Spinal cord (tissue), 10 donors: ENCODE data around the gene ASTN2. TPM values are rescaled to one million over a fixed set of nuclear protein-coding genes. Genes with fewer than 3 reads are reported as not detected.

Source experiments
- DNase-seq, 6 donors: peaks; one replicate each; pipeline versions ENCODE4 v3.0.0 to v3.0.0-alpha.2; 2013 to 2015; ENCODE audit warnings: low spot score in 6 of 6, low read depth in 4 of 6
- H3K27ac ChIP-seq: one replicate; pipeline ENCODE4 v1.5.1; 2013; ENCODE audit warnings: low read depth, low read length, control low read depth
- H3K27me3 ChIP-seq: one replicate; pipeline ENCODE4 v1.6.1; 2013; ENCODE audit warnings: low read length; ENCODE audit not compliant: control insufficient read depth, insufficient read depth
- H3K36me3 ChIP-seq: one replicate; pipeline ENCODE4 v1.6.1; 2013; ENCODE audit warnings: low read length; ENCODE audit not compliant: control insufficient read depth, insufficient read depth
- H3K4me1 ChIP-seq: one replicate; pipeline ENCODE4 v1.6.1; 2013; ENCODE audit warnings: low read length; ENCODE audit not compliant: control insufficient read depth, insufficient read depth
- H3K4me3 ChIP-seq: one replicate; pipeline ENCODE4 v1.5.1; 2013; ENCODE audit warnings: low read depth, low read length, control low read depth
- H3K9me3 ChIP-seq: one replicate; pipeline ENCODE4 v1.6.1; 2013; ENCODE audit warnings: low read length; ENCODE audit not compliant: control insufficient read depth, insufficient read depth
- WGBS: methylation state at CpG from one replicate; pipeline ENCODE4 v1.1.5; 2013; ENCODE audit warnings: missing lambda C conversion rate; ENCODE audit not compliant: insufficient coverage; 5-methylcytosine and 5-hydroxymethylcytosine counted together
- polyA plus RNA-seq, 2 donors: library from polyadenylated mRNA; unstranded; fragments of 120-200 nt; gene quantifications; one replicate each; pipeline ENCODE4 v1.2.1, GENCODE V29; 2013; ENCODE audit not compliant: insufficient read length in 2 of 2
- total RNA-seq, 2 donors: library from RNA; depleted of rRNA in 1 of 2; stranded (reverse); fragments of 120-200 nt in 1 of 2; fragments of >200 nt in 1 of 2; gene quantifications; one replicate each; pipeline versions ENCODE4 v1.2.3 to v1.2.4, GENCODE V29; 2013 to 2014
- donor health status: healthy.

Gene ASTN2
- total and polyA plus RNA-seq, 4 donors = 35.8 to 48.8 (median 41.4) TPM

GRCh38 chr9:116414374-116414773 is 1000.5 kb downstream of the ASTN2 start:
- H3K9me3 ChIP-seq = no peaks in the 10 kb centered on the region
- WGBS = 50% methylated on average over 1 of the region's 2 CpGs

DNA sequence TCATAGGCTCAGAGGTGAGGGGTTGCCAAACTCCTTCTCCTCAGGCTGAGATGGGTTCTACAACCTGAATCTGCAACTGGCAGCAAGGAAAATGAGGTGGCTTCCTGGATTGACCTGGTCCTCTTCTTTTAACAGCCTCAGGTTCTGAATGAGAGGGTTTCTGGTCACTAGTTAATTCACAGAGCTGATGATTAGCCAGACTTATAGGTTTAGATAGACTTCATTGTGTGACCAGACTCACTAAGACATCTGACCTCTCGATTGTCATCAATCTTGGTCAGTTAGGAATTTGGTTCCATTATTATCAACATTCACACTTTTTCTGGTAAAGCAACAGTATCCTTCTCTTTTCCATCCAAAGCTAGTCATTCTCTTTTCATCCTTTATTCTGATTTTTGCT is 1003.4 kb downstream of the ASTN2 start:
- 100% methylated on average over 1 of the region's 1 CpG for WGBS
- H3K4me3 ChIP-seq = no peak overlapping the region

More at GRCh38 chr9:116414374-116414773, 1000.5 kb downstream of the ASTN2 start:
- DNase-seq = no peak
- Histone ChIP-seq H3K27ac (no peak overlapping the region), H3K27me3 (no peaks in the 10 kb centered on the region), H3K4me1 (no peaks in the 10 kb centered on the region), H3K36me3 (no peaks in the 10 kb centered on the region), H3K4me3 (no peak overlapping the region)

GRCh38 chr9:116409638-116410037 is 1005.2 kb downstream of the ASTN2 start:
- Histone ChIP-seq H3K27me3 (no peaks in the 10 kb centered on the region), H3K36me3 (no peaks in the 10 kb centered on the region), H3K9me3 (no peaks in the 10 kb centered on the region), H3K4me1 (no peaks in the 10 kb centered on the region), H3K27ac (no peak overlapping the region), H3K4me3 (no peak overlapping the region)
- WGBS = 90% methylated on average over 2 of the region's 6 CpGs
- DNase-seq = no peak

More for the DNA sequence above, 1003.4 kb downstream of the ASTN2 start:
- Histone ChIP-seq H3K9me3 (no peaks in the 10 kb centered on the region), H3K27me3 (no peaks in the 10 kb centered on the region), H3K36me3 (no peaks in the 10 kb centered on the region), H3K4me1 (no peaks in the 10 kb centered on the region), H3K27ac (no peak overlapping the region)
- DNase-seq = no peak

DNA sequence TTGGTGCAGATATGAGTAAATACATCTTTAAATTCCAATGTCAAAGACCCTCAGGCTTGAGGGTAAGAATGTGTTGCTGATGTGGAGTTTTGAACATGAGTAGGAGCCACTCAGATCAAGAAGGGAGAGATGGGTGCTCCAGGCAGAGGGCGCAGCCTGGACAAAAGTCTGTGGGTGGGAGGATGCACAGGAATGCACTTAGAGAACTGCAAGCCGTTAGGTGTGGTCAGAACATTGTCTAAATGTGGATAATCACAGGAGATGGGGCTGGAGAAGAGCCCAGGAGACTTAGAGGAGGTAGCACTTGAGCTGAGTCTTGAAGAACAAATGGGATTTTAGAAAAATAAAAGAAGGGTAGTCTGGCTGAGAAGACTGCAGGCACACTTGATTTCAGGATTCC is 1005.7 kb downstream of the ASTN2 start:
- H3K9me3 ChIP-seq = no peaks in the 10 kb centered on the region
- no peaks in the 10 kb centered on the region for H3K27me3 ChIP-seq
- 90% methylated on average over 2 of the region's 2 CpGs for WGBS
- H3K36me3 ChIP-seq = no peaks in the 10 kb centered on the region
- no peak for DNase-seq
- H3K27ac ChIP-seq = no peak overlapping the region
- no peak overlapping the region for H3K4me3 ChIP-seq
- no peaks in the 10 kb centered on the region for H3K4me1 ChIP-seq

DNA sequence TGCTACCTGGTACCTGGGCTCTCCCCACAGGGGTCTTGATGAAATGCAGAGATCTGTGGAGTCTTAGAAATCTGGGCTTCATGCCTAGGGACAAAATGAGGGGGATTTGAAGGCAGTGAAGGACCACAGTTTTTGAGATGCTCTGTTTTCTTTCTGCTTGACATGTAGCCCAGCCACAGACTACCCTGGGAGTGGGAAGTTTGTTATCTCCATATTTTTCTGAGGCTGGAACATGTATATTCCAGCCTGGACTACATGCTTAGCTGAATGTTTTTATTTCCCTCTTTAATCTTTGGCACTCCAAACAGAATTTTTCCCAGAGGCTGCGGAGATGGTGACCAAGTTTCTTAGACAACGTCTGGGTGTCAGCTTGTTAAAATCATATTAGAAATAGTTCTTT is 1008.4 kb downstream of the ASTN2 start:
- Histone ChIP-seq H3K4me3 (no peak overlapping the region), H3K27ac (no peak overlapping the region), H3K27me3 (no peaks in the 10 kb centered on the region), H3K4me1 (no peaks in the 10 kb centered on the region), H3K36me3 (no peaks in the 10 kb centered on the region), H3K9me3 (no peaks in the 10 kb centered on the region)
- WGBS = no CpG with 5 or more reads among the region's 2 CpGs
- DNase-seq = no peak

GRCh38 chr9:116405321-116405720 is 1009.5 kb downstream of the ASTN2 start:
- Histone ChIP-seq H3K9me3 (no peaks in the 10 kb centered on the region), H3K36me3 (no peaks in the 10 kb centered on the region)

GRCh38 chr9:116404228-116404627 is 1010.6 kb downstream of the ASTN2 start:
- Histone ChIP-seq H3K4me3 (no peak overlapping the region), H3K4me1 (no peaks in the 10 kb centered on the region), H3K36me3 (no peaks in the 10 kb centered on the region), H3K9me3 (no peaks in the 10 kb centered on the region), H3K27ac (no peak overlapping the region), H3K27me3 (no peaks in the 10 kb centered on the region)
- 93% methylated on average over 3 of the region's 3 CpGs for WGBS
- no peak for DNase-seq

More at GRCh38 chr9:116405321-116405720, 1009.5 kb downstream of the ASTN2 start:
- H3K4me1 ChIP-seq = no peaks in the 10 kb centered on the region
- DNase-seq = no peak
- WGBS = no CpG with 5 or more reads among the region's 1 CpG
- no peak overlapping the region for H3K27ac ChIP-seq
- no peak overlapping the region for H3K4me3 ChIP-seq
- H3K27me3 ChIP-seq = no peaks in the 10 kb centered on the region

- DNase-seq = no peak
- no peaks in the 10 kb centered on the region for H3K36me3 ChIP-seq
- no peaks in the 10 kb centered on the region for H3K27me3 ChIP-seq
- H3K4me1 ChIP-seq = no peaks in the 10 kb centered on the region
- H3K27ac ChIP-seq = no peak overlapping the region
- H3K4me3 ChIP-seq = no peak overlapping the region
- H3K9me3 ChIP-seq = no peaks in the 10 kb centered on the region
These were observed 1011.7 kb downstream of the ASTN2 start for GRCh38 chr9:116403171-116403570.

- no peaks in the 10 kb centered on the region for H3K27me3 ChIP-seq
- 88% methylated on average over 2 of the region's 3 CpGs for WGBS
These were observed 1019.2 kb downstream of the ASTN2 start for GRCh38 chr9:116395699-116396037.

DNA sequence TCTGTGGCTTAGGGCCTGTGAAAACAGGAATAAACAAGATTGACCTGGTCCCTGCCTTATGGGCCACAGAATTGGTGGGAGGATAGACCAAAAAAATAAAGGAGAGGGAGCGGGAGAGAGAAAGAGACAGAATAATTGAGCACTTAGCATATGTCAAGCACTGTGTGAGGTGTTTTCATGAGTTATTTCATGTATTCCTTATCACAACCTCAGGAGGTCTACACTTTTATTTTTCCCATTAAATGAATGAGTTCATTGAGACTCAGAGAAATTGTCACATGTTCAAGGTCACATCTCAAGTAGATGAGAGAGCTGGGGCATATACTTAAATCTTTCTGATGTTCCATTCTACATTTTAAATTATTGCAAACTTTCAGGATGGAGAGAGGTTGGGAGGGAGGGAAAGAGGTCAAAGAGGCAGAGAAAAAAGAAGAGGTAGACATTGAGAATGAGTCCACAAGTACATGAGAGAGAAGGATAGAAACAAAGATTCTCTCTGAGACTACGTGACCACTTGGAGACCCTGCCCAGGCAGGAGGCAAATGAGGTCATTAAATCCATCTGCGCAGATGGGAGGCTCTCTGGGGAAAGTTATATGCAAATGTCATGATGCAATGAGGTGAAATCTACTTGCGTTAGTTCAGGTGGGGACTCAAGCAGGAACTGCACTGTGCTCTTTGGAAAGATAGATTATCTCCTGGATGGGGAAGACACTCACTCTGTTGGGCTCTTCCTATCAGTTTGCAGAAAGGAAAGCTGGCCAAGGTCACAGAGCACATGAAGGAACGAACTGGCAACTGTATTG is 1019.8 kb downstream of the ASTN2 start:
- WGBS = 82% methylated on average over 4 of the region's 5 CpGs
- H3K4me3 ChIP-seq = no peak overlapping the region
- no peaks in the 10 kb centered on the region for H3K27me3 ChIP-seq
- DNase-seq = no peak
- H3K36me3 ChIP-seq = no peaks in the 10 kb centered on the region
- H3K27ac ChIP-seq = no peak overlapping the region
- no peaks in the 10 kb centered on the region for H3K9me3 ChIP-seq
- no peaks in the 10 kb centered on the region for H3K4me1 ChIP-seq

More at GRCh38 chr9:116395699-116396037, 1019.2 kb downstream of the ASTN2 start:
- Histone ChIP-seq H3K4me1 (no peaks in the 10 kb centered on the region), H3K27ac (no peak overlapping the region), H3K36me3 (no peaks in the 10 kb centered on the region), H3K4me3 (no peak overlapping the region), H3K9me3 (no peaks in the 10 kb centered on the region)
- no peak for DNase-seq
